ENCODE results near the gene SV2C. TPM values are rescaled to one million over a fixed set of nuclear protein-coding genes. Genes with fewer than 3 reads are reported as not detected.

SV2C gene
- total RNA-seq, 1 donor from 2014 or later: not detected

GRCh38 chr5:76399268-76399667 lies 316.1 kb downstream of the SV2C start:
- FAIRE-seq (no peak), DNase-seq (ENCODE audit: low read depth) (no peak)
- Histone ChIP-seq H3K36me3 (ENCODE audit: control insufficient read depth, insufficient read depth, low read length) (no peaks in the 10 kb centered on the region), H3K4me3 (ENCODE audit: low read depth, low read length) (no peak overlapping the region), H3K27me3 (ENCODE audit: control insufficient read depth, insufficient read depth, low read length) (peaks cover 14% of the 10 kb centered on the region)
- TF ChIP-seq, protein P1, sequence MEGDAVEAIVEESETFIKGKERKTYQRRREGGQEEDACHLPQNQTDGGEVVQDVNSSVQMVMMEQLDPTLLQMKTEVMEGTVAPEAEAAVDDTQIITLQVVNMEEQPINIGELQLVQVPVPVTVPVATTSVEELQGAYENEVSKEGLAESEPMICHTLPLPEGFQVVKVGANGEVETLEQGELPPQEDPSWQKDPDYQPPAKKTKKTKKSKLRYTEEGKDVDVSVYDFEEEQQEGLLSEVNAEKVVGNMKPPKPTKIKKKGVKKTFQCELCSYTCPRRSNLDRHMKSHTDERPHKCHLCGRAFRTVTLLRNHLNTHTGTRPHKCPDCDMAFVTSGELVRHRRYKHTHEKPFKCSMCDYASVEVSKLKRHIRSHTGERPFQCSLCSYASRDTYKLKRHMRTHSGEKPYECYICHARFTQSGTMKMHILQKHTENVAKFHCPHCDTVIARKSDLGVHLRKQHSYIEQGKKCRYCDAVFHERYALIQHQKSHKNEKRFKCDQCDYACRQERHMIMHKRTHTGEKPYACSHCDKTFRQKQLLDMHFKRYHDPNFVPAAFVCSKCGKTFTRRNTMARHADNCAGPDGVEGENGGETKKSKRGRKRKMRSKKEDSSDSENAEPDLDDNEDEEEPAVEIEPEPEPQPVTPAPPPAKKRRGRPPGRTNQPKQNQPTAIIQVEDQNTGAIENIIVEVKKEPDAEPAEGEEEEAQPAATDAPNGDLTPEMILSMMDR (IDR thresholded peaks at IDR 0.05; ENCODE audit: insufficient read depth, low read length, severe bottlenecking): no peak

GRCh38 chr5:76400466-76400865 lies 317.3 kb downstream of the SV2C start:
- TF ChIP-seq, protein P1 (IDR thresholded peaks at IDR 0.05; ENCODE audit: insufficient read depth, low read length, severe bottlenecking): no peak
- H3K36me3 ChIP-seq (ENCODE audit: control insufficient read depth, insufficient read depth, low read length): no peaks in the 10 kb centered on the region
- H3K27me3 ChIP-seq (ENCODE audit: control insufficient read depth, insufficient read depth, low read length): peaks cover 20% of the 10 kb centered on the region
- DNase-seq (ENCODE audit: low read depth): no peak
- FAIRE-seq: no peak
- H3K4me3 ChIP-seq (ENCODE audit: low read depth, low read length): no peak overlapping the region

DNA sequence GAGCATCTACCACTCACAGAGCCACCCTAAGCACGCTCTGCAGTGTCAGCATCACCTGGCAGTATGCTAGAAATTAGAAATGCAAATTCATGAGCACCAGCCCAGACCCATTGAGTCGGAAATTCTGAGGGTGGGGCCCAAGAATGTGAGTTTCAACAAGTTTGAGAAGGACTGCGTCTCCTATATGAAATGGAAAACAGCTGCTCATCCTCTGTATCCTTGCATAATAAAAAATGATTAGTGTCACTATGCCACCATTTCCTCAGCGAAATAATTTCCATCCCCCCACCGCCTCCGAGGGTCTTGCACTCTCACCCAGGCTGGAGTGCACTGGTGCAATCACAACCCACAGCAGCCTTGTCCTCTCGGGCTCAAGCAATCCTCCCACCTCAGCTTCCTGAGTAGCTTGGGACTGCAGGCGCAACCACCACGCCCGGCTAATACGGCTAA lies 318.6 kb downstream of the SV2C start:
- DNase-seq (ENCODE audit: low read depth) (no peak), FAIRE-seq (no peak)
- Histone ChIP-seq H3K36me3 (ENCODE audit: control insufficient read depth, insufficient read depth, low read length) (no peaks in the 10 kb centered on the region), H3K4me3 (ENCODE audit: low read depth, low read length) (no peak overlapping the region), H3K27me3 (ENCODE audit: control insufficient read depth, insufficient read depth, low read length) (peaks cover 20% of the 10 kb centered on the region)
- TF ChIP-seq, protein P1 (IDR thresholded peaks at IDR 0.05; ENCODE audit: insufficient read depth, low read length, severe bottlenecking): no peak

GRCh38 chr5:76402251-76402885 lies 319.2 kb downstream of the SV2C start:
- TF ChIP-seq, protein P1 (IDR thresholded peaks at IDR 0.05; ENCODE audit: insufficient read depth, low read length, severe bottlenecking): no peak
- Histone ChIP-seq H3K36me3 (ENCODE audit: control insufficient read depth, insufficient read depth, low read length) (no peaks in the 10 kb centered on the region), H3K27me3 (ENCODE audit: control insufficient read depth, insufficient read depth, low read length) (peaks cover 20% of the 10 kb centered on the region), H3K4me3 (ENCODE audit: low read depth, low read length) (peak overlapping the region; percentile 27)
- DNase-seq (ENCODE audit: low read depth) (peak; percentile 7), FAIRE-seq (no peak)

GRCh38 chr5:76402886-76403765 lies 319.9 kb downstream of the SV2C start, which contains the start of gene IQGAP2:
Gene IQGAP2, plus strand, starts transcription at chr5:76403285. Its CDS starts 261 bp downstream, at chr5:76403546.
- TF ChIP-seq, protein P1 (IDR thresholded peaks at IDR 0.05; ENCODE audit: insufficient read depth, low read length, severe bottlenecking): peak; percentile 59
- H3K36me3 ChIP-seq (ENCODE audit: control insufficient read depth, insufficient read depth, low read length): no peaks in the 10 kb centered on the region
- H3K27me3 ChIP-seq (ENCODE audit: control insufficient read depth, insufficient read depth, low read length): peaks cover 20% of the 10 kb centered on the region
- FAIRE-seq (no peak), DNase-seq (ENCODE audit: low read depth) (no peak)
- H3K4me3 ChIP-seq (ENCODE audit: low read depth, low read length): peak within 1 kb of the TSS; percentile 27

All from bronchial epithelial cell (primary cell).